Kidney (tissue), 14 donors: ENCODE data around the gene PSME2. TPM values are rescaled to one million over a fixed set of nuclear protein-coding genes. Genes with fewer than 3 reads are reported as not detected.

Experiments used
- DNase-seq, 5 donors: peaks; one replicate each; pipeline ENCODE4 v3.0.0-alpha.2; 2013 to 2020
- FAIRE-seq: peaks from 2 replicates; lab custom pipeline; 2012; peaks lifted over from hg19 to GRCh38; lab: Jason Lieb, UNC
- H3K27ac ChIP-seq, 2 donors: one replicate each; pipeline ENCODE4 v1.7.0; 2013; ENCODE audit warnings: low read depth in 2 of 2, low read length in 2 of 2, inconsistent platforms in 1 of 2
- H3K27me3 ChIP-seq: one replicate; pipeline ENCODE4 v1.7.1; 2013; ENCODE audit warnings: low read length, inconsistent platforms; ENCODE audit not compliant: control insufficient read depth, insufficient read depth
- H3K36me3 ChIP-seq, 3 donors: one replicate each; pipeline versions ENCODE4 v1.7.0 to v1.7.1; 2013; ENCODE audit warnings: low read length in 3 of 3, control low read depth in 1 of 3, inconsistent platforms in 1 of 3; ENCODE audit not compliant: insufficient read depth in 3 of 3, control insufficient read depth in 2 of 3
- H3K4me1 ChIP-seq, 3 donors: one replicate each; pipeline versions ENCODE4 v1.7.0 to v1.7.1; 2013; ENCODE audit warnings: low read length in 3 of 3, inconsistent platforms in 1 of 3, low read depth in 1 of 3; ENCODE audit not compliant: control insufficient read depth in 2 of 3, insufficient read depth in 2 of 3
- H3K4me3 ChIP-seq, 3 donors: one replicate each; pipeline versions ENCODE4 v1.7.0 to v1.8.1; 2013; ENCODE audit warnings: low read length in 3 of 3, control low read depth in 1 of 3, inconsistent platforms in 1 of 3
- H3K9ac ChIP-seq, 3 donors: one replicate each; pipeline versions ENCODE4 v1.7.0 to v1.7.1; 2013; ENCODE audit warnings: low read length in 3 of 3, control low read depth in 1 of 3, inconsistent platforms in 1 of 3
- H3K9me3 ChIP-seq, 3 donors: one replicate each; pipeline versions ENCODE4 v1.7.0 to v1.7.1; 2013; ENCODE audit warnings: low read length in 3 of 3, control low read depth in 1 of 3, inconsistent platforms in 1 of 3; ENCODE audit not compliant: control insufficient read depth in 2 of 3, insufficient read depth in 1 of 3
- CTCF ChIP-seq: IDR thresholded peaks from 3 replicates; pipeline ENCODE4 v1.5.1; 2012; ENCODE audit warnings: mild to moderate bottlenecking, moderate library complexity, borderline replicate concordance; ENCODE audit not compliant: insufficient read depth; ENCODE audit errors: extremely low read depth
- intact Hi-C: fragments of 100-400 bp; cut with DNase I; formaldehyde crosslinking; loops from one replicate; pipeline ENCODE4 v1.11.1; 2022
- polyA plus RNA-seq: library from polyadenylated mRNA; stranded (reverse); fragments of 350-450 nt; fragmentation: Illumina TruSeq; extraction: RNeasy Lipid Tissue Mini Kit (QIAGEN cat#74804); gene quantifications from one replicate; pipeline ENCODE4 v1.2.3, GENCODE V29; 2014; ENCODE audit warnings: low read depth, low replicate concordance; ENCODE audit not compliant: insufficient read depth
- total RNA-seq: library from RNA; stranded (reverse); fragmentation: NEBNext Ultra II Directional; extraction: Animal tissue kit (Norgen Biotek cat#: 25700); gene quantifications from one replicate; pipeline ENCODE4 v1.2.1, GENCODE V29; 2021
- donor health status: control.
- donor health status: control.
- donor health status: control.
- donor health status: control.
- donor health status: control.
- donor health status: DM: yes; HTN: yes; CAD: no.
- donor health status: Normal renal cell carcinoma (clear cell type).

Gene PSME2
- total and polyA plus RNA-seq, 2 donors from 2014 or later, result 148 to 289 TPM

GRCh38 chr14:24177891-24178290 lies 31.5 kb upstream of the PSME2 start:
- FAIRE-seq (no peak), DNase-seq (no peak)
- no peaks in the 10 kb centered on the region for H3K27me3 ChIP-seq
- H3K9ac ChIP-seq, result no peak overlapping the region
- TF ChIP-seq CTCF, result no peak
- no peaks in the 10 kb centered on the region for H3K9me3 ChIP-seq
- intact Hi-C loops, result no loop called here
- peaks cover 0 to 14% (median 10%) of the 10 kb centered on the region in 3 donors for H3K36me3 ChIP-seq
- H3K4me3 ChIP-seq, result no peak overlapping the region
- no peak overlapping the region for H3K27ac ChIP-seq
- H3K4me1 ChIP-seq, result peaks cover 0 to 18% (median 15%) of the 10 kb centered on the region in 3 donors

- no peak for FAIRE-seq
These were observed 30.8 kb upstream of the PSME2 start for GRCh38 chr14:24177041-24177825.

GRCh38 chr14:24176599-24176998 lies 30.2 kb upstream of the PSME2 start:
- H3K36me3 ChIP-seq, result peaks cover 0 to 9% (median 6%) of the 10 kb centered on the region in 3 donors
- H3K27ac ChIP-seq, result no peak overlapping the region
- H3K4me1 ChIP-seq, result peaks cover 0 to 20% (median 15%) of the 10 kb centered on the region in 3 donors
- H3K27me3 ChIP-seq, result no peaks in the 10 kb centered on the region
- no peak overlapping the region for H3K4me3 ChIP-seq
- intact Hi-C loops, result no loop called here
- FAIRE-seq (no peak), DNase-seq (peak in 1 of 5 donors; percentile 11)
- H3K9ac ChIP-seq, result no peak overlapping the region
- no peaks in the 10 kb centered on the region for H3K9me3 ChIP-seq
- no peak for TF ChIP-seq CTCF

More at GRCh38 chr14:24177041-24177825, 30.8 kb upstream of the PSME2 start:
- H3K4me3 ChIP-seq, result no peak overlapping the region
- intact Hi-C loops, result no loop called here
- H3K27ac ChIP-seq, result no peak overlapping the region
- TF ChIP-seq CTCF, result no peak
- H3K4me1 ChIP-seq, result peaks cover 0 to 18% (median 15%) of the 10 kb centered on the region in 3 donors
- DNase-seq, result peak in 1 of 5 donors; percentile 60
- H3K27me3 ChIP-seq, result no peaks in the 10 kb centered on the region
- H3K9ac ChIP-seq, result no peak overlapping the region
- H3K36me3 ChIP-seq, result peaks cover 0 to 9% (median 6%) of the 10 kb centered on the region in 3 donors
- no peaks in the 10 kb centered on the region for H3K9me3 ChIP-seq
